T-cell (primary cell): ENCODE measurements around the gene BRINP3. TPM values are rescaled to one million over a fixed set of nuclear protein-coding genes. Genes with fewer than 3 reads are reported as not detected.
"Not testable (repeated sequence)": the region's sequence is repeated elsewhere in the genome, so short reads cannot be mapped to it uniquely, and the experiment has no call there.

Experiments used
- ATAC-seq, 4 experiments: fragments of 200-7000 bp in 3 of 4; fragments of 150-1000 bp in 1 of 4; cut with Tn5 transposase; replicated peaks in 1 of 4; 1 replicate in 3 of 4; 2 replicates in 1 of 4; pipeline ENCODE4 v1.10.0; 2021; ENCODE audit warnings: moderate library complexity in 3 of 4, mild to moderate bottlenecking in 2 of 4, moderate number of reproducible peaks in 1 of 4
- CTCF ChIA-PET, 2 donors: fragments of 300-600 bp; sonication (Branson Sonifier 250); formaldehyde crosslinking; loops; one replicate each; lab custom pipeline; 2022; ENCODE audit warnings: antibody characterized with exemption in 2 of 2; lab: Charles Lee
- POLR2A ChIA-PET, 2 donors: fragments of 300-600 bp; sonication (Branson Sonifier 250); formaldehyde crosslinking; loops; one replicate each; lab custom pipeline; 2022; ENCODE audit warnings: antibody characterized with exemption in 2 of 2; lab: Charles Lee
- DNase-seq, 35 experiments: peaks; one replicate each; pipeline versions ENCODE4 v3.0.0 to v3.0.0-alpha.2; 2013 to 2023
- H3K27ac ChIP-seq: one replicate; pipeline ENCODE4 v1.5.1; 2013; ENCODE audit warnings: low read length
- H3K27me3 ChIP-seq, 2 experiments: replicated peaks in 1 of 2; 1 replicate in 1 of 2; 2 replicates in 1 of 2; pipeline versions ENCODE4 v1.6.1 to v1.7.0; 2013; ENCODE audit warnings: low read length in 1 of 2, mixed read lengths in 1 of 2; ENCODE audit not compliant: control insufficient read depth in 2 of 2, insufficient read depth in 2 of 2; ENCODE audit errors: extremely low read depth in 1 of 2
- H3K36me3 ChIP-seq, 2 donors: 1 replicate in 1 of 2; 2 replicates in 1 of 2; pipeline versions ENCODE4 v1.6.1 to v1.7.0; 2013; ENCODE audit warnings: low read length in 1 of 2; ENCODE audit not compliant: control insufficient read depth in 2 of 2, insufficient read depth in 1 of 2; ENCODE audit errors: extremely low read depth in 1 of 2
- H3K4me1 ChIP-seq, 2 experiments: 1 replicate in 1 of 2; 2 replicates in 1 of 2; pipeline versions ENCODE4 v1.6.1 to v1.7.0; 2013; ENCODE audit warnings: low read length in 2 of 2, mixed read lengths in 1 of 2; ENCODE audit not compliant: insufficient read depth in 2 of 2, control insufficient read depth in 1 of 2; ENCODE audit errors: extremely low read depth in 1 of 2
- H3K4me3 ChIP-seq, 2 donors: 1 replicate in 1 of 2; 2 replicates in 1 of 2; pipeline versions ENCODE4 v1.5.1 to v1.7.0; 2013; ENCODE audit warnings: mild to moderate bottlenecking in 2 of 2, low read length in 1 of 2, moderate library complexity in 1 of 2; ENCODE audit not compliant: control insufficient read depth in 1 of 2; ENCODE audit errors: extremely low read depth in 1 of 2
- H3K9me3 ChIP-seq: 2 replicates; pipeline ENCODE4 v1.7.0; 2013
- H3K27ac Mint-ChIP-seq, 2 donors: one replicate each; pipeline ENCODE4 v1.8.0; 2020 to 2021; ENCODE audit warnings: mild to moderate bottlenecking in 2 of 2, mixed read lengths in 2 of 2
- H3K27me3 Mint-ChIP-seq, 2 donors: one replicate each; pipeline ENCODE4 v1.8.0; 2021 to 2022; ENCODE audit warnings: mixed read lengths in 2 of 2
- H3K36me3 Mint-ChIP-seq: one replicate; pipeline ENCODE4 v1.8.0; 2021; ENCODE audit warnings: mixed read lengths
- H3K4me1 Mint-ChIP-seq, 3 donors: one replicate each; pipeline ENCODE4 v1.8.0; 2020 to 2022; ENCODE audit warnings: mixed read lengths in 3 of 3, mild to moderate bottlenecking in 1 of 3
- H3K4me3 Mint-ChIP-seq, 3 donors: one replicate each; pipeline ENCODE4 v1.8.0; 2020 to 2022; ENCODE audit warnings: mild to moderate bottlenecking in 3 of 3, mixed read lengths in 3 of 3, moderate library complexity in 3 of 3
- H3K9me3 Mint-ChIP-seq, 3 donors: one replicate each; pipeline ENCODE4 v1.8.0; 2020 to 2022; ENCODE audit warnings: mixed read lengths in 3 of 3
- WGBS: methylation state at CpG from one replicate; pipeline ENCODE4 v1.1.5; 2013; ENCODE audit warnings: missing lambda C conversion rate; ENCODE audit not compliant: insufficient coverage; 5-methylcytosine and 5-hydroxymethylcytosine counted together
- total RNA-seq, 35 experiments: library from RNA in 6 of 35; stranded (reverse) in 6 of 35; fragments of 120-200 nt in 1 of 35; gene quantifications; one replicate each; pipeline versions ENCODE4 v1.2.1 to v1.2.4 and lab custom pipeline; 2013 to 2026

Gene BRINP3
- total RNA-seq, 5 donors from 2014 or later (not counting 1 experiment from before 2014, with no cell fraction given), result not detected

GRCh38 chr1:190140644-190141043 lies 337.0 kb downstream of the BRINP3 start:
- no peak for ATAC-seq
- peaks cover 3 to 38% (median 5%) of the 10 kb centered on the region in 3 donors for H3K9me3 Mint-ChIP-seq
- H3K9me3 ChIP-seq, result no peaks in the 10 kb centered on the region
- no peak overlapping the region for H3K4me3 ChIP-seq
- H3K27ac Mint-ChIP-seq, result no peak overlapping the region
- H3K36me3 ChIP-seq, result no peaks in the 10 kb centered on the region
- POLR2A ChIA-PET, result no interaction called here
- H3K4me1 Mint-ChIP-seq, result no peaks in the 10 kb centered on the region
- no peak overlapping the region for H3K4me3 Mint-ChIP-seq
- DNase-seq, result no peak
- WGBS, result 83% methylated on average over 1 of the region's 1 CpG
- no peaks in the 10 kb centered on the region for H3K27me3 Mint-ChIP-seq
- no peaks in the 10 kb centered on the region for H3K4me1 ChIP-seq
- H3K36me3 Mint-ChIP-seq, result no peaks in the 10 kb centered on the region
- CTCF ChIA-PET, result no interaction called here
- no peak overlapping the region for H3K27ac ChIP-seq
- no peaks in the 10 kb centered on the region for H3K27me3 ChIP-seq

- ChIA-PET POLR2A (no interaction called here), CTCF (no interaction called here)
- WGBS, result no CpG with 5 or more reads among the region's 1 CpG
- Histone ChIP-seq H3K4me1 (no peaks in the 10 kb centered on the region), H3K36me3 (no peaks in the 10 kb centered on the region), H3K27ac (no peak overlapping the region), H3K27me3 (no peaks in the 10 kb centered on the region), H3K9me3 (no peaks in the 10 kb centered on the region), H3K4me3 (no peak overlapping the region)
- Mint-ChIP-seq H3K4me1 (no peaks in the 10 kb centered on the region), H3K27ac (no peak overlapping the region), H3K4me3 (no peak overlapping the region), H3K27me3 (no peaks in the 10 kb centered on the region), H3K36me3 (no peaks in the 10 kb centered on the region), H3K9me3 (peaks cover 8 to 26% (median 10%) of the 10 kb centered on the region in 3 donors)
- DNase-seq (no peak), ATAC-seq (no peak)
Observed at GRCh38 chr1:190138702-190139101, 339.0 kb downstream of the BRINP3 start.

GRCh38 chr1:190138266-190138665 lies 339.4 kb downstream of the BRINP3 start:
- no peaks in the 10 kb centered on the region for H3K9me3 ChIP-seq
- H3K4me3 Mint-ChIP-seq, result no peak overlapping the region

GRCh38 chr1:190129366-190129765 lies 348.3 kb downstream of the BRINP3 start:
- ATAC-seq, result no peak
- Mint-ChIP-seq H3K27ac (no peak overlapping the region), H3K36me3 (no peaks in the 10 kb centered on the region), H3K4me3 (no peak overlapping the region), H3K4me1 (no peaks in the 10 kb centered on the region), H3K27me3 (no peaks in the 10 kb centered on the region), H3K9me3 (peaks cover 11 to 21% (median 17%) of the 10 kb centered on the region in 3 donors)
- Histone ChIP-seq H3K27ac (no peak overlapping the region), H3K4me1 (no peaks in the 10 kb centered on the region), H3K36me3 (no peaks in the 10 kb centered on the region), H3K27me3 (no peaks in the 10 kb centered on the region), H3K4me3 (no peak overlapping the region), H3K9me3 (no peaks in the 10 kb centered on the region)
- POLR2A ChIA-PET, result no interaction called here
- no peak for DNase-seq
- no CpG with 5 or more reads among the region's 1 CpG for WGBS
- CTCF ChIA-PET, result no interaction called here

More at GRCh38 chr1:190138266-190138665, 339.4 kb downstream of the BRINP3 start:
- ATAC-seq (no peak), DNase-seq (no peak)
- Mint-ChIP-seq H3K27ac (no peak overlapping the region), H3K4me1 (no peaks in the 10 kb centered on the region), H3K36me3 (no peaks in the 10 kb centered on the region), H3K9me3 (peaks cover 8 to 29% (median 13%) of the 10 kb centered on the region in 3 donors), H3K27me3 (no peaks in the 10 kb centered on the region)
- Histone ChIP-seq H3K4me3 (no peak overlapping the region), H3K27ac (no peak overlapping the region), H3K36me3 (no peaks in the 10 kb centered on the region), H3K27me3 (no peaks in the 10 kb centered on the region), H3K4me1 (no peaks in the 10 kb centered on the region)
- POLR2A ChIA-PET, result no interaction called here
- WGBS, result 35% methylated on average over 2 of the region's 2 CpGs
- CTCF ChIA-PET, result no interaction called here

- POLR2A ChIA-PET, result no interaction called here
Observed at GRCh38 chr1:190126728-190127127, 350.9 kb downstream of the BRINP3 start.

GRCh38 chr1:190124068-190124467 lies 353.6 kb downstream of the BRINP3 start:
- no peak for ATAC-seq
- no peak overlapping the region for H3K4me3 Mint-ChIP-seq
- H3K27me3 ChIP-seq, result no peaks in the 10 kb centered on the region
- no peaks in the 10 kb centered on the region for H3K4me1 ChIP-seq
- H3K27ac Mint-ChIP-seq, result no peak overlapping the region
- no peaks in the 10 kb centered on the region for H3K27me3 Mint-ChIP-seq
- H3K4me3 ChIP-seq, result no peak overlapping the region
- no peaks in the 10 kb centered on the region for H3K36me3 ChIP-seq
- 80% methylated on average over 1 of the region's 3 CpGs for WGBS
- POLR2A ChIA-PET, result no interaction called here
- H3K9me3 ChIP-seq, result no peaks in the 10 kb centered on the region
- no peak overlapping the region for H3K27ac ChIP-seq
- no peaks in the 10 kb centered on the region for H3K36me3 Mint-ChIP-seq
- H3K9me3 Mint-ChIP-seq, result peaks cover 0 to 15% (median 8%) of the 10 kb centered on the region in 3 donors
- no peak for DNase-seq
- no peaks in the 10 kb centered on the region for H3K4me1 Mint-ChIP-seq
- CTCF ChIA-PET, result no interaction called here

More at GRCh38 chr1:190126728-190127127, 350.9 kb downstream of the BRINP3 start:
- H3K36me3 ChIP-seq, result no peaks in the 10 kb centered on the region
- H3K27me3 ChIP-seq, result no peaks in the 10 kb centered on the region
- Mint-ChIP-seq H3K27me3 (no peaks in the 10 kb centered on the region), H3K36me3 (no peaks in the 10 kb centered on the region), H3K4me1 (no peaks in the 10 kb centered on the region), H3K9me3 (peaks cover 3 to 17% (median 13%) of the 10 kb centered on the region in 3 donors), H3K4me3 (no peak overlapping the region), H3K27ac (no peak overlapping the region)
- no peaks in the 10 kb centered on the region for H3K9me3 ChIP-seq
- CTCF ChIA-PET, result no interaction called here
- no peak for DNase-seq
- no peak overlapping the region for H3K4me3 ChIP-seq
- no peak overlapping the region for H3K27ac ChIP-seq
- H3K4me1 ChIP-seq, result no peaks in the 10 kb centered on the region
- no CpG with 5 or more reads among the region's 2 CpGs for WGBS
- no peak for ATAC-seq

- POLR2A ChIA-PET, DNase-seq, H3K4me1 Mint-ChIP-seq, H3K27ac Mint-ChIP-seq, CTCF ChIA-PET, H3K4me1 ChIP-seq, H3K27ac ChIP-seq, H3K36me3 Mint-ChIP-seq, H3K9me3 ChIP-seq, H3K4me3 ChIP-seq, H3K4me3 Mint-ChIP-seq, H3K27me3 Mint-ChIP-seq, ATAC-seq, H3K27me3 ChIP-seq, H3K36me3 ChIP-seq: not testable (repeated sequence)
- WGBS, result 71% methylated on average over 5 of the region's 11 CpGs
- H3K9me3 Mint-ChIP-seq, result peaks cover under 1 to 11% (median 2%) of the 10 kb centered on the region in 3 donors
Observed at GRCh38 chr1:190120564-190120963, 357.1 kb downstream of the BRINP3 start.
